Measurements from ENCODE around the gene SLC25A27.

The SLC25A27 gene

GRCh38 chr6:46652603-46653438 lies at the start of gene SLC25A27, which contains the start of gene CYP39A1:
Gene SLC25A27, plus strand, starts transcription at chr6:46652975. Its CDS starts 218 bp downstream, at chr6:46653193.
Gene CYP39A1, minus strand, starts transcription at chr6:46652818. Its CDS starts 236 bp downstream, at chr6:46652582.
- Histone ChIP-seq H3K9ac (ENCODE audit: low read length) (peak within 1 kb of the TSS; percentile 85), H3K4me1 (ENCODE audit: control insufficient read depth, insufficient read depth, low read length) (peaks cover 12% of the 10 kb centered on the region), H3K9me3 (ENCODE audit: control insufficient read depth, low read length) (no peaks in the 10 kb centered on the region), H3K36me3 (ENCODE audit: control insufficient read depth, insufficient read depth, low read length, severe bottlenecking) (no peaks in the 10 kb centered on the region), H3K4me3 (ENCODE audit: low read length) (peak within 1 kb of the TSS; percentile 91), H3K27me3 (replicated peaks; ENCODE audit: control insufficient read depth, insufficient read depth, low read length) (no peaks in the 10 kb centered on the region)
- peak; percentile 97 for DNase-seq (ENCODE audit: low read depth)

GRCh38 chr6:46605091-46605797 lies 47.5 kb upstream of the SLC25A27 start:
- no peak overlapping the region for H3K9ac ChIP-seq (ENCODE audit: low read length)
- H3K27me3 ChIP-seq (replicated peaks; ENCODE audit: control insufficient read depth, insufficient read depth, low read length), result no peaks in the 10 kb centered on the region
- H3K36me3 ChIP-seq (ENCODE audit: control insufficient read depth, insufficient read depth, low read length, severe bottlenecking), result no peaks in the 10 kb centered on the region
- H3K9me3 ChIP-seq (ENCODE audit: control insufficient read depth, low read length), result no peaks in the 10 kb centered on the region
- no peak overlapping the region for H3K4me3 ChIP-seq (ENCODE audit: low read length)
- no peak for DNase-seq (ENCODE audit: low read depth)
- no peaks in the 10 kb centered on the region for H3K4me1 ChIP-seq (ENCODE audit: control insufficient read depth, insufficient read depth, low read length)

- Histone ChIP-seq H3K9me3 (ENCODE audit: control insufficient read depth, low read length) (no peaks in the 10 kb centered on the region), H3K9ac (ENCODE audit: low read length) (no peak overlapping the region), H3K4me1 (ENCODE audit: control insufficient read depth, insufficient read depth, low read length) (no peaks in the 10 kb centered on the region), H3K36me3 (ENCODE audit: control insufficient read depth, insufficient read depth, low read length, severe bottlenecking) (no peaks in the 10 kb centered on the region), H3K27me3 (replicated peaks; ENCODE audit: control insufficient read depth, insufficient read depth, low read length) (no peaks in the 10 kb centered on the region), H3K4me3 (ENCODE audit: low read length) (no peak overlapping the region)
- no peak for DNase-seq (ENCODE audit: low read depth)
Measured at GRCh38 chr6:46606338-46606737, 46.4 kb upstream of the SLC25A27 start.

GRCh38 chr6:46610862-46611553 lies 41.8 kb upstream of the SLC25A27 start:
- no peak overlapping the region for H3K4me3 ChIP-seq (ENCODE audit: low read length)
- H3K9ac ChIP-seq (ENCODE audit: low read length), result no peak overlapping the region
- no peaks in the 10 kb centered on the region for H3K27me3 ChIP-seq (replicated peaks; ENCODE audit: control insufficient read depth, insufficient read depth, low read length)
- H3K9me3 ChIP-seq (ENCODE audit: control insufficient read depth, low read length), result no peaks in the 10 kb centered on the region
- H3K36me3 ChIP-seq (ENCODE audit: control insufficient read depth, insufficient read depth, low read length, severe bottlenecking), result no peaks in the 10 kb centered on the region
- DNase-seq (ENCODE audit: low read depth), result peak; percentile 67
- no peaks in the 10 kb centered on the region for H3K4me1 ChIP-seq (ENCODE audit: control insufficient read depth, insufficient read depth, low read length)

GRCh38 chr6:46612645-46613044 lies 40.1 kb upstream of the SLC25A27 start:
- Histone ChIP-seq H3K36me3 (ENCODE audit: control insufficient read depth, insufficient read depth, low read length, severe bottlenecking) (no peaks in the 10 kb centered on the region), H3K9me3 (ENCODE audit: control insufficient read depth, low read length) (no peaks in the 10 kb centered on the region), H3K27me3 (replicated peaks; ENCODE audit: control insufficient read depth, insufficient read depth, low read length) (no peaks in the 10 kb centered on the region), H3K9ac (ENCODE audit: low read length) (no peak overlapping the region), H3K4me3 (ENCODE audit: low read length) (no peak overlapping the region), H3K4me1 (ENCODE audit: control insufficient read depth, insufficient read depth, low read length) (no peaks in the 10 kb centered on the region)
- no peak for DNase-seq (ENCODE audit: low read depth)

- Histone ChIP-seq H3K9me3 (ENCODE audit: control insufficient read depth, low read length) (peaks cover 6% of the 10 kb centered on the region), H3K4me3 (ENCODE audit: low read length) (no peak overlapping the region), H3K27me3 (replicated peaks; ENCODE audit: control insufficient read depth, insufficient read depth, low read length) (no peaks in the 10 kb centered on the region), H3K36me3 (ENCODE audit: control insufficient read depth, insufficient read depth, low read length, severe bottlenecking) (no peaks in the 10 kb centered on the region), H3K9ac (ENCODE audit: low read length) (no peak overlapping the region), H3K4me1 (ENCODE audit: control insufficient read depth, insufficient read depth, low read length) (no peaks in the 10 kb centered on the region)
- DNase-seq (ENCODE audit: low read depth), result no peak
Measured at GRCh38 chr6:46618726-46619125, 34.0 kb upstream of the SLC25A27 start.

- Histone ChIP-seq H3K9ac (ENCODE audit: low read length) (no peak overlapping the region), H3K36me3 (ENCODE audit: control insufficient read depth, insufficient read depth, low read length, severe bottlenecking) (no peaks in the 10 kb centered on the region), H3K4me3 (ENCODE audit: low read length) (no peak overlapping the region), H3K9me3 (ENCODE audit: control insufficient read depth, low read length) (peaks cover 5% of the 10 kb centered on the region), H3K4me1 (ENCODE audit: control insufficient read depth, insufficient read depth, low read length) (peaks cover 5% of the 10 kb centered on the region), H3K27me3 (replicated peaks; ENCODE audit: control insufficient read depth, insufficient read depth, low read length) (no peaks in the 10 kb centered on the region)
- peak; percentile 87 for DNase-seq (ENCODE audit: low read depth)
Measured at GRCh38 chr6:46626228-46626909, 26.4 kb upstream of the SLC25A27 start.

GRCh38 chr6:46626976-46627375 lies 25.8 kb upstream of the SLC25A27 start:
- Histone ChIP-seq H3K36me3 (ENCODE audit: control insufficient read depth, insufficient read depth, low read length, severe bottlenecking) (no peaks in the 10 kb centered on the region), H3K4me1 (ENCODE audit: control insufficient read depth, insufficient read depth, low read length) (peaks cover 5% of the 10 kb centered on the region), H3K4me3 (ENCODE audit: low read length) (no peak overlapping the region), H3K9ac (ENCODE audit: low read length) (no peak overlapping the region), H3K9me3 (ENCODE audit: control insufficient read depth, low read length) (no peaks in the 10 kb centered on the region), H3K27me3 (replicated peaks; ENCODE audit: control insufficient read depth, insufficient read depth, low read length) (no peaks in the 10 kb centered on the region)
- no peak for DNase-seq (ENCODE audit: low read depth)

GRCh38 chr6:46628498-46628897 lies 24.3 kb upstream of the SLC25A27 start:
- Histone ChIP-seq H3K27me3 (replicated peaks; ENCODE audit: control insufficient read depth, insufficient read depth, low read length) (no peaks in the 10 kb centered on the region), H3K4me3 (ENCODE audit: low read length) (no peak overlapping the region), H3K9ac (ENCODE audit: low read length) (no peak overlapping the region), H3K36me3 (ENCODE audit: control insufficient read depth, insufficient read depth, low read length, severe bottlenecking) (no peaks in the 10 kb centered on the region), H3K9me3 (ENCODE audit: control insufficient read depth, low read length) (no peaks in the 10 kb centered on the region), H3K4me1 (ENCODE audit: control insufficient read depth, insufficient read depth, low read length) (peaks cover 5% of the 10 kb centered on the region)
- DNase-seq (ENCODE audit: low read depth), result no peak

- Histone ChIP-seq H3K4me1 (ENCODE audit: control insufficient read depth, insufficient read depth, low read length) (peaks cover 5% of the 10 kb centered on the region), H3K9ac (ENCODE audit: low read length) (no peak overlapping the region), H3K9me3 (ENCODE audit: control insufficient read depth, low read length) (no peaks in the 10 kb centered on the region), H3K27me3 (replicated peaks; ENCODE audit: control insufficient read depth, insufficient read depth, low read length) (no peaks in the 10 kb centered on the region), H3K36me3 (ENCODE audit: control insufficient read depth, insufficient read depth, low read length, severe bottlenecking) (no peaks in the 10 kb centered on the region), H3K4me3 (ENCODE audit: low read length) (no peak overlapping the region)
- DNase-seq (ENCODE audit: low read depth), result no peak
Measured at GRCh38 chr6:46628976-46629375, 23.8 kb upstream of the SLC25A27 start.

Data from adipocyte (in vitro differentiated cells).